Mucosa of stomach (tissue), 1 donor: ENCODE measurements around the gene TAOK1.
A peak's percentile ranks its signal among the peaks of the same experiment; 100 is the strongest.

Experiments
- H3K27me3 ChIP-seq: one replicate; pipeline ENCODE4 v1.7.0; 2013; ENCODE audit warnings: mild to moderate bottlenecking, low read length; ENCODE audit not compliant: control insufficient read depth, insufficient read depth
- H3K36me3 ChIP-seq: one replicate; pipeline ENCODE4 v1.7.0; 2013; ENCODE audit warnings: low read length; ENCODE audit not compliant: control insufficient read depth, insufficient read depth
- H3K4me1 ChIP-seq: one replicate; pipeline ENCODE4 v1.7.0; 2013; ENCODE audit warnings: mild to moderate bottlenecking, low read length; ENCODE audit not compliant: control insufficient read depth, insufficient read depth
- H3K4me3 ChIP-seq: one replicate; pipeline ENCODE4 v1.7.0; 2013; ENCODE audit warnings: low read length
- H3K9ac ChIP-seq: one replicate; pipeline ENCODE4 v1.7.0; 2013; ENCODE audit warnings: mild to moderate bottlenecking, low read length, moderate library complexity
- H3K9me3 ChIP-seq: one replicate; pipeline ENCODE4 v1.7.0; 2013; ENCODE audit warnings: mild to moderate bottlenecking, low read length, moderate library complexity; ENCODE audit not compliant: control insufficient read depth
- donor health status: Pancreatic carcinoma.

TAOK1 gene

GRCh38 chr17:29559640-29560039 is 169.5 kb downstream of the TAOK1 start:
- no peak overlapping the region for H3K4me3 ChIP-seq
- H3K9ac ChIP-seq: no peak overlapping the region
- H3K4me1 ChIP-seq: no peaks in the 10 kb centered on the region
- H3K9me3 ChIP-seq: no peaks in the 10 kb centered on the region
- no peaks in the 10 kb centered on the region for H3K36me3 ChIP-seq
- H3K27me3 ChIP-seq: no peaks in the 10 kb centered on the region

GRCh38 chr17:29560316-29560715 is 170.2 kb downstream of the TAOK1 start:
- no peaks in the 10 kb centered on the region for H3K36me3 ChIP-seq
- no peak overlapping the region for H3K4me3 ChIP-seq
- no peaks in the 10 kb centered on the region for H3K27me3 ChIP-seq
- no peak overlapping the region for H3K9ac ChIP-seq
- no peaks in the 10 kb centered on the region for H3K9me3 ChIP-seq
- peaks cover under 1% of the 10 kb centered on the region for H3K4me1 ChIP-seq

DNA sequence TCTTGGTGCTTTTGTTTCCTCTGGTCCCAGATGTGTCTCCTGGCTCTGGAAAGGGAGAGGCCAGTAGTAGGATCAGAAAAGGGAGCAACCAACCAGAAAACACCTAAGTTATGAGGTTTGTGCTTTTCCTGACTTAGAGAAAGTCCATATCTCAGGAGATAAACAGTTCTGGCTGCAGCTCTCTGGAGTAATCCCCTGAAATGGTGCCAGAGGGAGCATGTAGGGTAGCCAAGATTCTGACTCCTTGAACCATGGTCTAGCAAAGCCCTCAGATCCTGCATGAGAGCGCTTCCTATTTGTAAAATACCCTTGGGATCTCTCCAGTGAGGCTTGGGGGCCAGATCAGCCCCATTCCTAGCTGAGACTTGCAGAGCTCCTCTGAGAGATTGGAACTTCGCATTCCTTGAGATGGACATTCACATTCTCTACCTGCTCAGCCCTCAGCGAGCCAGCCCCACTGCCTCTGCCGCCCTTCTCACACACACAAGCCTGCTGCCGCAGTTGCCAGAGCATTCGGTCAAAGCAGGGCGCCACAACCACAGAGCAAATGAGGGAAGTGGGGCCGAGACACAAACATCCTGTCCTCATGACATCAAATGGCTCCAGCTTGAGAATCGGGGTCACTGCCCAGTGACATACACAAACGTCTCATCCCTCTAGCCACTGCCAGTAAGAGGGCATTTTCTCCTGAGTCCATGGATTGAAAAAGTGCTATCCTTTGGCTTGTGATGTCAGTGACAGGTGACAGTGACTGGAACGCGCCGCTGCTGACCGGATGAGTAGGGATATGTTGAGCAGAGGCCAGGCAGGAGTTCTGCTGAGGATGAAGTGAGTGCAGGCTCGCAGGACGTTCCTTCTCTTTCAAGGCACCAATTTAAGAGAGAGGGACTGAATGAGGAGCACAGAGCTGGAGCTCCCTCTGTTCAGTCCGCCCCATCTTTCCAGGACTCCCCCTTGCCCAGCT is 171.7 kb downstream of the TAOK1 start:
- Histone ChIP-seq H3K9ac (no peak overlapping the region), H3K4me1 (peaks cover 6% of the 10 kb centered on the region), H3K27me3 (no peaks in the 10 kb centered on the region), H3K36me3 (no peaks in the 10 kb centered on the region), H3K9me3 (no peaks in the 10 kb centered on the region), H3K4me3 (no peak overlapping the region)

GRCh38 chr17:29562615-29563014 is 172.5 kb downstream of the TAOK1 start:
- Histone ChIP-seq H3K9ac (no peak overlapping the region), H3K4me1 (peaks cover 6% of the 10 kb centered on the region)

DNA sequence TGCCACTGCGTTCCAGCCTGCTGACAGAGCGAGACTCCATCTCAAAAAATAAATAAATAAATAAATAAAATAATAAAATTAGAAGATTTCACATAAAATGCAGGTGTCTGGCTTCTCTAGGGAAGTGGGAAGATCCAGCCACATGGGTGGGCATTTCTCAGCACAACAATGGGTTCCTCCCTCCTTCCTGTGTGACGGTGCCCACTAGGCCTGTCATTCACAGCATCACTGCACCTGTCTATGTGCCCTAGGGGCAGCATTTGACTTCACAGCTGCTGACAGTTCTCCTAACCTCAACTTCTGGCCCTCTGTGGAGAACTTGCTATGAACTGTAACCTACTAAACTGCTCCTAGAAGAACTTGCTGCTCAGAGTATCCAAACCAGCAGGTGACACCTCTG is 173.7 kb downstream of the TAOK1 start:
- Histone ChIP-seq H3K4me1 (peaks cover 6% of the 10 kb centered on the region), H3K27me3 (no peaks in the 10 kb centered on the region), H3K9ac (no peak overlapping the region), H3K9me3 (no peaks in the 10 kb centered on the region), H3K4me3 (no peak overlapping the region), H3K36me3 (no peaks in the 10 kb centered on the region)

More at GRCh38 chr17:29562615-29563014, 172.5 kb downstream of the TAOK1 start:
- H3K4me3 ChIP-seq: no peak overlapping the region
- no peaks in the 10 kb centered on the region for H3K27me3 ChIP-seq
- H3K9me3 ChIP-seq: no peaks in the 10 kb centered on the region
- H3K36me3 ChIP-seq: no peaks in the 10 kb centered on the region

DNA sequence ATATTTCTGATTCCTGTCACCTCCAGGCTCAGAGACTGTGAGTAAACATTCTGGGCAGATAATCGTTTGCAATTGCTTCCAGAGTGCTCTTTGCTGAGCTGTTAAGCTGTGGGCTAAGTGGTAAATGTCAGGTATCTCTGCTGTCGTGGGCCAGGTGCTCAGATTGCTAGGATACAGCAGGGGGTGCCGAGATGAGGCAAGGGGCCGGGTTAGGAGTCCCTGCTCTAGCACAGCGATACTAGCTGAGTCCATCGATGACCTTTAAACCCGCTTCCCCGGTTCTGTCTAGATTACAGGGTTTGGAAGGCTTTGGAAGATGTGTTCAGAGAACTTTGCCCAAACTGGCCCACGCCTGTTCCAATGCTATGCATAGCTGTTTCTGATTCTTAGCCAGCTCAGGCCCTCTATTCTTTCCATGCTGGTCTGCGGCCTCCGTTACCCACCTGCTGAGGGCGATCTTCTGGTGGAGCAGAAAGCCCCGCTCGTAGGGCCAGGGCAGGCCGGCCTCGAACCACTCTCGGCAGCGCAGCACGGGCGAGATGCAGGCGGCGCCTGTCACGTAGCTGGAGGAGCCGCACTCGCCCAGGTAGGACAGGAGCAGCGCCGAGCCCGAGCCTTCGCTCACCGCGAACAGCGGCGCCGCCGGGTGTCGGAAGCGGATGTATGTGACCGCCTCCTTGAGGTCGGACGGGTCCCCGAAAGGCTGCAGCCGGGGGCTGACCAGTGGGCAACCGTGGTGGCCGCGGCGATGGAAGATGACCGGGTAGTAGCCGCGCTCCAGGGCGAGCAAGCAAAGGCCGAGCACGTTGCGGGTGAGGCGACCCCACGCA is 175.7 kb downstream of the TAOK1 start:
- H3K36me3 ChIP-seq: no peaks in the 10 kb centered on the region
- H3K9ac ChIP-seq: peak overlapping the region; percentile 5
- no peaks in the 10 kb centered on the region for H3K27me3 ChIP-seq
- peak overlapping the region; percentile 1 for H3K4me3 ChIP-seq
- peaks cover 20% of the 10 kb centered on the region for H3K4me1 ChIP-seq
- H3K9me3 ChIP-seq: no peaks in the 10 kb centered on the region

GRCh38 chr17:29566473-29567303 is 176.5 kb downstream of the TAOK1 start, which contains the start of gene ABHD15:
ABHD15 (minus strand) TSS chr17:29567037; CDS start chr17:29566966, 71 bp downstream.
- Histone ChIP-seq H3K9me3 (no peaks in the 10 kb centered on the region), H3K9ac (peak within 1 kb of the TSS; percentile 76), H3K4me3 (peak within 1 kb of the TSS; percentile 77), H3K4me1 (peaks cover 28% of the 10 kb centered on the region), H3K27me3 (no peaks in the 10 kb centered on the region), H3K36me3 (no peaks in the 10 kb centered on the region)

DNA sequence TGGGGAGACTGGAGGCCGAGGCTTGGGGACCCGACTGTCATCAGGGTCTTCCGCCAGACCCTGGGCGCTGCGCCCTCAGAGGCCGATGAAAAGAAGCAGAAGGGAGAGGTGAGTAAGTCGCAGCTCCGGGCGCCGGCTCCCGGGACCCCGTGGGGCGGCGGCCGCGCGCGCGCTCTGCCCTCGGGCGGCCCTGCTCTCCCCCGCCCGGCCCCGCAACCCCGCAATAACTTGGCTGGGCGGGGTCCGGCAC is 177.1 kb downstream of the TAOK1 start:
- Histone ChIP-seq H3K9ac (peak overlapping the region; percentile 76), H3K27me3 (no peaks in the 10 kb centered on the region), H3K4me3 (peak overlapping the region; percentile 77), H3K36me3 (no peaks in the 10 kb centered on the region), H3K9me3 (no peaks in the 10 kb centered on the region), H3K4me1 (peaks cover 33% of the 10 kb centered on the region)

DNA sequence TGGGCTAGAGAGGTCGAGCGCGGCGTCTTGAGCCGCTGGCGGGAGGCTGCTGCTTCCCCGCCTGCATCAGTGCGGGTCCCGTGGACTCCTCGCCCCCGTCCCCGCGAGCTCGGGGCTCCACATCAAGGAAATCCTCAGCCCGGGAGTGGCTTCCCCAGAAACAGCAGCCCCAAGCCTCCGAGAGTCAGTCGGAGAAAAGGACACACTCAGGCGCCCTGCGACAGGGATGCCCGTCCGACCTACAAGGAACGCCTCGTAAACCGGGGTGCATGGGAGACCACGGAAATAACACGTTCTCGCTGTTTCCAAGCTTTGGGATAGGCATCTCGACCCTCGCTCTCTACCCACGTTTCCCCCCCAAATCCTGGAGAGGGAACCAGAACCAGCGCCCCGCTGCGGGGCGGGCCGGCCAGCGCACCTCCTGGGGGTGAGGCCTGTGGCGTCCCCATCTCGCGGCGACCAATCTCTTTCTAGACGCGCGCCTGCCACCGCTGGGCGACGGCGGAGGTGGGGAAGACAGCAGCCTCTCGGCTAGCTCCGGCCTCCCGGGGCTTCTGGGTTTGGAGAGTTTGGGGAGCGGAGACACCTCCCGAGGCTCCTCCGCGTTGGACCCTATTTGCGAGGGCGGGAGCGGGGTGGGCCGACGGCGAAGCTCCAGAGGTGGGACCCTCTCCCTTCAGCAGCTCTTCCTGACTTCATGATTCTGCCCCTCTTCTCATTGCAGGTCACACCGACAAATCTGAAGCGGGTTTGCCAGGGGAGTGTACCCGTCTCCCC is 177.6 kb downstream of the TAOK1 start:
- Histone ChIP-seq H3K9ac (peak overlapping the region; percentile 76), H3K36me3 (no peaks in the 10 kb centered on the region), H3K9me3 (no peaks in the 10 kb centered on the region), H3K27me3 (no peaks in the 10 kb centered on the region), H3K4me3 (peak overlapping the region; percentile 77), H3K4me1 (peaks cover 34% of the 10 kb centered on the region)

DNA sequence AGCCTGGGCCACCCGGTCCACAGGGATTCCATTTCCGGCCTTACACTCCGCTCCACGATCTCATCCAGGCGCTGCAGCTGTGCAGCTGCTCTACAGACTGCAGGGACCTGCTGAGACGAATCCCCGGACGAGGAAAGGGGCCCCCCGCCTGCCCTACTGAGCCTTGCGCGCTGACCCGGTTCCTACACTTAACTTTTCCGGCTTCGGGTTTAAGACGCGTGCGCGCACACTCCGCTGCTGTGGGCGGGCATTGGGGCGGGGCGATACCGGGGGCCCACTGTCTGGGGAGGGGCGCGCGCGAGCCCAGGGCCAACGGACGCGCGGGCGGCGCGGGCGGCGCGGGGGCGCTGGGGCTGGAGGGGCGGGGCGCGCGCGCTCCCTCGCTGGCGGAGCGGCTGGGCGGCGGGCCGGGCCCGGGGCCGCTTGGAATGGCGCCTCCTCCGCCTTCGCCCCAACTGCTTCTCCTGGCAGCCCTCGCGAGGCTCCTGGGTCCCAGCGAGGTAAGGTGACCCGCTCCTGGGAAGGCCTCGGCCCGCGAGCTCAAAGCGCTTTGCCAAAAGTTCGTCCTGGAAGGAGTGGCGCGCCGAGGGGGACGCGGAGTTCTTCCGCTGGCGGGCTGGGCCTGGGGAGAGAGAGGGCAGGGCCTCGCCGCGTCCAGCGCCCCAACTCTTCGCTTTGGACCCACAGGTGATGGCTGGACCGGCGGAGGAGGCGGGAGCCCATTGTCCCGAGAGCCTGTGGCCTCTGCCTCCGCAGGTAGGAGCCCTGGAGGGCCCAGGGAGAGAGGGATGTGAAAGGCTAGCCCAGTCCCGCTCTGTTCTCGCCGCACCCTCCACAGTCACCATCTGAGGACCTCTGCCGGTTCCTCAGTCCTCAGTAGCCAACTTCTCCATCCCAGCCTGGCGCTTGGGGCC is 178.4 kb downstream of the TAOK1 start, which contains the start of gene TP53I13:
TP53I13 (plus strand) TSS at position 371 of the 914 bp plus-strand sequence; CDS start at position 429, 58 bp downstream.
- Histone ChIP-seq H3K36me3 (no peaks in the 10 kb centered on the region), H3K4me1 (peaks cover 37% of the 10 kb centered on the region)

More for the DNA sequence above, 178.4 kb downstream of the TAOK1 start, which contains the start of gene TP53I13:
- Histone ChIP-seq H3K9ac (peak within 1 kb of the TSS; percentile 76), H3K27me3 (no peaks in the 10 kb centered on the region), H3K9me3 (no peaks in the 10 kb centered on the region), H3K4me3 (peak within 1 kb of the TSS; percentile 77)
